Neural progenitor cell (in vitro differentiated cells): Measurements from ENCODE around the gene ERBB4.

Experiments
- EZH2 ChIP-seq: fragments of 200-600 bp; sonication (generic); IDR thresholded peaks from 2 replicates; pipeline ENCODE4 v1.6.1; 2017; ENCODE audit warnings: antibody characterized with exemption, mild to moderate bottlenecking, moderate library complexity
- TF ChIP-seq, protein P1 (sequence below): fragments of 200-600 bp; sonication (generic); IDR thresholded peaks from 2 replicates; pipeline ENCODE4 v1.5.1; 2017; ENCODE audit warnings: antibody characterized with exemption, mild to moderate bottlenecking

DNA sequence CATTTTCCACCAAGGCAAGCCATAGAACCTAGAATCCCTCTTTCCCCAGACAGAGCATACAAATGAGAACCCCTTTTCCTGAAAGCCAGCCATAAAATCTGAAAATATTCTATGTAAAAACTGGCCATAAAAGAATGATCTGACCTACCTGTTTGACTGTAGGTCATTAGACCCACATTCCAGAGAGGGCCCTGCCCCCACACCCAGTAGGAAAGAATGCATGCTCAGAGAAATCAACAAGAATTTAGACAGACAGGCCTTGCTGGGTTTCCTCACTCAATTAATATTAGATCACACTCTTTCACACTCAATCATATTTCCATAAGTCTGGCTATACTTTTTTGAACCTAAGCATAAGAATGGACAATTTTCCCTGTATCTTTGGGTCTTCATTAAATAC lies 929.5 kb downstream of the ERBB4 start:
- TF ChIP-seq EZH2: no peak
- TF ChIP-seq, protein P1, sequence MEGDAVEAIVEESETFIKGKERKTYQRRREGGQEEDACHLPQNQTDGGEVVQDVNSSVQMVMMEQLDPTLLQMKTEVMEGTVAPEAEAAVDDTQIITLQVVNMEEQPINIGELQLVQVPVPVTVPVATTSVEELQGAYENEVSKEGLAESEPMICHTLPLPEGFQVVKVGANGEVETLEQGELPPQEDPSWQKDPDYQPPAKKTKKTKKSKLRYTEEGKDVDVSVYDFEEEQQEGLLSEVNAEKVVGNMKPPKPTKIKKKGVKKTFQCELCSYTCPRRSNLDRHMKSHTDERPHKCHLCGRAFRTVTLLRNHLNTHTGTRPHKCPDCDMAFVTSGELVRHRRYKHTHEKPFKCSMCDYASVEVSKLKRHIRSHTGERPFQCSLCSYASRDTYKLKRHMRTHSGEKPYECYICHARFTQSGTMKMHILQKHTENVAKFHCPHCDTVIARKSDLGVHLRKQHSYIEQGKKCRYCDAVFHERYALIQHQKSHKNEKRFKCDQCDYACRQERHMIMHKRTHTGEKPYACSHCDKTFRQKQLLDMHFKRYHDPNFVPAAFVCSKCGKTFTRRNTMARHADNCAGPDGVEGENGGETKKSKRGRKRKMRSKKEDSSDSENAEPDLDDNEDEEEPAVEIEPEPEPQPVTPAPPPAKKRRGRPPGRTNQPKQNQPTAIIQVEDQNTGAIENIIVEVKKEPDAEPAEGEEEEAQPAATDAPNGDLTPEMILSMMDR: no peak
